Measurements from ENCODE around the gene NDOR1.
A peak's percentile ranks its signal among the peaks of the same experiment; 100 is the strongest.

NDOR1 gene

GRCh38 chr9:137245450-137246421, 40.2 kb downstream of the NDOR1 start:
- no peak for FAIRE-seq

GRCh38 chr9:137247135-137247915, 41.8 kb downstream of the NDOR1 start:
- no peak for FAIRE-seq

- FAIRE-seq: no peak
Observed at GRCh38 chr9:137247916-137248175, 42.3 kb downstream of the NDOR1 start.

- FAIRE-seq: no peak
Observed at GRCh38 chr9:137250329-137251193, 45.1 kb downstream of the NDOR1 start.

GRCh38 chr9:137251194-137251461, 45.6 kb downstream of the NDOR1 start, which contains the start of gene STPG3:
TSS of gene STPG3 (plus strand) at chr9:137251286. CDS start at chr9:137251287, 1 bp downstream.
- no peak for FAIRE-seq

GRCh38 chr9:137251490-137252268, 46.2 kb downstream of the NDOR1 start:
- no peak for FAIRE-seq

GRCh38 chr9:137252555-137253506, 47.3 kb downstream of the NDOR1 start:
- FAIRE-seq: no peak

- FAIRE-seq: no peak
Observed at GRCh38 chr9:137253717-137254623, 48.5 kb downstream of the NDOR1 start.

- no peak for FAIRE-seq
Observed at GRCh38 chr9:137254624-137255447, 49.3 kb downstream of the NDOR1 start, which contains the start of gene NELFB. TSS of gene NELFB (plus strand) at chr9:137255327.

- FAIRE-seq: no peak
Observed at GRCh38 chr9:137255448-137256114, 50.1 kb downstream of the NDOR1 start.

GRCh38 chr9:137256362-137256761, 50.9 kb downstream of the NDOR1 start:
- no peak for FAIRE-seq

- FAIRE-seq: no peak
Observed at GRCh38 chr9:137256856-137257255, 51.4 kb downstream of the NDOR1 start.

GRCh38 chr9:137262173-137262908, 56.8 kb downstream of the NDOR1 start:
- FAIRE-seq: peak; percentile 78

- FAIRE-seq: no peak
Observed at GRCh38 chr9:137262909-137263285, 57.4 kb downstream of the NDOR1 start.

GRCh38 chr9:137263506-137263905, 58.0 kb downstream of the NDOR1 start:
- no peak for FAIRE-seq

- FAIRE-seq: no peak
Observed at GRCh38 chr9:137264067-137264466, 58.6 kb downstream of the NDOR1 start.

GRCh38 chr9:137265496-137266161, 60.1 kb downstream of the NDOR1 start:
- no peak for FAIRE-seq

All from TTC549 (cell line).